CD4-positive, alpha-beta T cell treated with Interleukin-17A for 1 hour (primary cell): ENCODE measurements around the gene ACSL3.
"Not testable (repeated sequence)": the region's sequence is repeated elsewhere in the genome, so short reads cannot be mapped to it uniquely, and the experiment has no call there.

Experiments
- DNase-seq: peaks from one replicate; pipeline ENCODE4 v3.0.0-alpha.2; 2020

ACSL3 gene

GRCh38 chr2:222860740-222861410 lies at the start of gene ACSL3:
TSS of gene ACSL3 (plus strand) at chr2:222861036. CDS start at chr2:222908773, 47,737 bp downstream.
- peak; percentile 90 for DNase-seq

DNA sequence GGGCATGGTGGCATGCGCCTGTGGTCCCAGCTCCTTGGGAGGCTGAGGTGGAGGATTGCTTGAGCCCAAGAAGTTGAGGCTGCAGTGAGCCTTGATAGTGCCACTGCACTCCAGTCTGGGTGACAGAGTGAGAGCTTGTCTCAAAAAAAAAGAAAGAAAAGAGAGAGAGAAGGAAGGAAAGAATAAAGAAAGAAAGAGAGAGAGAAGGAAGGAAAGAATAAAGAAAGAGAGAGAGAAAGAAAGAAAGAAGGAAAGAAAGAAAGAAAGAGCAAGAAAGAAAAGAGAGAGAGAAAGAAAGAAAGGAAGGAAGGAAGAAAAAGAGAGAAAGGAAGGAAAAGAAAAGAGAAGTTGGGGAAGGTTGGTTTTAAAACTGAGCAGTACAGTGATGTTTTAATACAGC lies 49.0 kb upstream of the ACSL3 start:
- DNase-seq, result no peak

- no peak for DNase-seq
Observed at GRCh38 chr2:222813177-222813843, 47.5 kb upstream of the ACSL3 start.

GRCh38 chr2:222819722-222820333 lies 41.0 kb upstream of the ACSL3 start:
- no peak for DNase-seq

DNA sequence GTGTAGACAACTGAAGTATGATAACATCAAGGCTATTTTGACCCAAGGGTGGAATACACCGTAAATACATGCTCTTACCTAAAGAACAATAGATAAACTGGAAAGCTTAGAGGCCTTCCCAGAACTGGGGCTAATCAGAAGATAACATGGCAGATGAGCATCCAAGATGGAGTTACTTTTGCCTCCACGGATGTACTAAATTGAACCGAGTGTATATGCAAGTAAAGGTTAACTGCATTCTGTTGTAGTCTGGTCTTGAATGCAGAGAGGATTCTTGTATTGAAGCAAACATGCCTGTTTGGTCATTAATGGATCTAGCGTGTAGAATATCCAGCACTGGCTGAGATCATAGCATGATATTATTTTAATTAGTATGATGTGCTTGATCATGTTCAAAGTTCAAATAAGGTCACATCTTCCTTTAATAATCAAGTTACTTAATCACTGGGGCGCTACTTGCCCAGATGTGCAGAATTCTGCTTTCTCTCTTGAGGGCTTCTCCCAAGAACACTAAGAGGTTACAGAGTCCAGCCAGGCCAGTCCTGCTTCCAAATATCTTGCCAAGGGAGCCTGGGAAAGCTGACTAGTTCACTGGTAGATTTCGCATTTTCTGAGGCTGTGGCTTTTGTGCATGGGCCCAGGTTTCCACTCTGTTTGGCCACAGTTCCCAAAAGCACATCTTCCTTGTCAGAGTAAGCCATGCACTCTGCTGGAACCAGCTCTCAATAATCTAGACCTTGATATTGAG lies 37.5 kb upstream of the ACSL3 start:
- no peak for DNase-seq

GRCh38 chr2:222825031-222825430 lies 35.8 kb upstream of the ACSL3 start:
- DNase-seq, result no peak

DNA sequence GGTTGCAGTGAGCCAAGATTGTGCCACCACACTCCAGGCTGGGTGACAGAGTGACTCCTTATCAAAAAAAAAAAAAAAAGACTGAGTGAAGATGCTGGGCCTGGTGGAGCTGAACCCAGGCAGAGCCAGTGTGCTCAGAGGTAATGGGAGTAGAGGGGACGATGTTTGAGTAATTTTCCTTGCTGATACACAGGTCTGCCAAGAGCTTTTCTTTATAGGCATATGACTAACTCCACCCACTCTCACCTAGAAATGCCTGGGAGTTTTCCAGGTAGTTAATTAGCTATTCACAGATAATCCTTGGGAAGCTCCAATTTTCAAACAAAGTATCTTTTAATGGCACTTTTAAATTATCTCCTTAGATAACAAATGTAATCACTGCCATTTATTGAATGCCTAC lies 33.4 kb upstream of the ACSL3 start:
- no peak for DNase-seq

DNA sequence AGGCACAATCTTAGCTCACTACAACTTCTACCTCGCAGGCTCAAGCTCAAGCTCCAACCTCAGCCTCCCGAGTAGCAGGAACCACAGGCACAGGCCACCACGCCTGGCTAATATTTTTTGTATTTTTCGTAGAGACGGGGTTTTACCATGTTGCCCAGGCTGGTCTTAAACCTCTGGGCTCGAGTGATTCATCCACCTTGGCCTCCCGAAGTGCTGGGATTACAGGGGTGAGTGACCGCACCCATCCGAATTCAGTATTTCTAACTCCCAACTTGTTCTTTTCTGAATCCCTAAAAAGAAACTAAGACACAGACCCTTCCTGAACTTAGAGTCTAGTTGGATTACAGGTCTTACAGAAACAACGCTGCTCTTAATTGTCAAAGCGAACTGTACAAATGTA lies 32.3 kb upstream of the ACSL3 start:
- DNase-seq, result no peak

DNA sequence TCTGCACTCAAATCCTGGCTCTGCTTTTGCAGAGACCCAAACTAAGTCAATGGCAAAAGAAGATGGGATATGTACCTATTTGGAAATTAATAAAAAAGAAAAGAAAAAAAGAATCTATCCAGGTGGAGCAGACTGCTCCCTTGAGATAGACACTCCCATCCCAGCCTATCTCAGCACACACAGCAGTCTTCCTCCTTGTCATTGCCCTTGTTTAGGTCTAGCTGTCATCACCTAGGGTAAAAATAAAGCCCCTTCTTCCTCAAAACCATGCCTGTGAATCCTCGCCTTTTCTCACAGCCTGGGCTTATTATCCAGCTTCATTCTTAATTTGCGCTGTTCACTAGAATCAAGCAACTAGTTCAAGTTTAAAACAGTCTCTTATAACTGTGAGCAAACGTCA lies 30.7 kb upstream of the ACSL3 start:
- no peak for DNase-seq

- no peak for DNase-seq
Observed at GRCh38 chr2:222833410-222833809, 27.4 kb upstream of the ACSL3 start.

DNA sequence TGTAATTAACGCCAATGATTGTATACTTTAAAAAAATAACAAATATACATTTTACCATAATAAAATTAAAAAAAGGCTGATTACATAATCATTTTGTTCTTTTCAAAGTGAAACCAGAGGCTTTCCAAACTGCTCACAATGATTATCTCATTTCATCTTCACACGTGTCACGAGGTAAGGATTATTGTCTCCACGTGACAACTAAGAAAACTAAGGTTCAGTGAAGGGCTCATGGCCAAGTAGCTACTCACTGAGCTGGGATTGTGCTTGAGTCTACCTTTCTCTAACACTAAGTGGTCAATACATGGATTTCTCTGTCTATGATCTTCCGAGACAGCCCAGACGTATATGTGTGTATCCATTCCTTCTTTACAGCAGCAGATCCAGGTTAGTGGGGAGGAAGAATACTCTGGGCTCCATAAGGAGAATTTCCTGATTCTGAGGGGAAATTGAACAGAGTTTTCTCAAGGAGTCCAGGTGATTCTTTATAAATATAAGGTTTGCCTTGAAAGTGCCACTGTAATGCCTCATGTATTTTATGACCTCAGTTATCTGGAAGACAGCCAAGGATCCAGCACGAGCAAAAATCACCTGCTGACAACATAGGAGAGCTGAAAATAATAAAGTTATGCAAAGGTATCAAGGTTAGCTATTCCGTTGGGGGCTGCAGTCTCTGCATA lies 25.6 kb upstream of the ACSL3 start:
- no peak for DNase-seq

DNA sequence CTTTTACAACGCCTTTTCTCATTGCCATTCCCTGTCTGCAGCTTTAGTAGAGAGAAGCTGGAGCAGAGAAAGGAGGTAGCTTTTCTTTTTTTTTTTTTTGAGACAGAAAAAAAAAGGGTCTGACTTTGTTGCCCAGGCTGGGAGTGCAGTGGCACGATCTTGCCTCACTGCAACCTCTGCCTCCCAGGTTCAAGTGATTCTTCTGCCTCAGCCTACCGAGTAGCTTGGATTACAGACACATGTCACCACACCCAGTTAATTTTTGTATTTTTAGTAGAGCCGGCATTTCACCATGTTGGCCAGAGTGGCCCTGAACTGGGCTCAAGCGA lies 25.0 kb upstream of the ACSL3 start:
- no peak for DNase-seq

GRCh38 chr2:222837643-222838056 lies 23.2 kb upstream of the ACSL3 start:
- no peak for DNase-seq

- DNase-seq, result no peak
Observed at GRCh38 chr2:222840060-222840802, 20.6 kb upstream of the ACSL3 start.

- no peak for DNase-seq
Observed at GRCh38 chr2:222842491-222843174, 18.2 kb upstream of the ACSL3 start.

DNA sequence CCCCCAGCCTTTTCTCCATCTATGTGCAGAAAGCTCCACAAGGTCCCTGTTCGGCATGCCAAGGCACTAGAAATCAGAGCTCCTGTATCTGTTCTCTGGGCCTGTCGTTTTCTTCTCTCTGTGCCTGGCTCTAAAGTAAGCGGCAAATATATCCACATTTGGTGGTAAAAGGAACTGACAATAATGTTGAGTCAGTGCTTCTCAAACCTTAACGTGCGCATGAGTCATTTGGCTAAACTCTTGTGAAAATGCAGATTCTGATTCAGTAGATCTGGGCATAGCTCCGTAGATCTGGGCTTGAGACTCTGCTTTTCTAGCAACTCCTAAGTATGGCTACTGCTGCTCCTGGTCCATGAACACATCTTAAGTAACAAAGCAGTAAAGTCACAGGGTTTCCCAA lies 16.5 kb upstream of the ACSL3 start:
- no peak for DNase-seq

DNA sequence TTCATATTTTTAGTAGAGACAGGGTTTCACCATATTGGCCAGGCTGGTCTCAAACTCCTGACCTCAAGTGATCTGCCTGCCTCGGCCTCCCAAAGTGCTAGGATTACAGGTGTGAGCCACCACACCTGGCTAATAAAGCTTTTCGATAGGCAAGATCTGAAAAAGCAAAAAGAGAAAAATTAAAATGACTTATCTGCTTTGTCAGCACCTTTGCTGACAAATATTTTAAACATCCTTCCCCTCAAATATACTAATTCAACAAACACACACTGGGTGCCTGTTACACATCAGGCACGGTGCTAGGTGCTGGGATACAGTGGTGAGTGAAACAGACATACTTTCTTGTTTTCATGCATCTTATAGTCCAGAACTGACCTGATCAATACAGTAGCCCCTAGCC lies 15.5 kb upstream of the ACSL3 start:
- DNase-seq, result not testable (repeated sequence)

- no peak for DNase-seq
Observed at GRCh38 chr2:222846003-222846402, 14.8 kb upstream of the ACSL3 start.

GRCh38 chr2:222848031-222848430 lies 12.8 kb upstream of the ACSL3 start:
- DNase-seq, result not testable (repeated sequence)

DNA sequence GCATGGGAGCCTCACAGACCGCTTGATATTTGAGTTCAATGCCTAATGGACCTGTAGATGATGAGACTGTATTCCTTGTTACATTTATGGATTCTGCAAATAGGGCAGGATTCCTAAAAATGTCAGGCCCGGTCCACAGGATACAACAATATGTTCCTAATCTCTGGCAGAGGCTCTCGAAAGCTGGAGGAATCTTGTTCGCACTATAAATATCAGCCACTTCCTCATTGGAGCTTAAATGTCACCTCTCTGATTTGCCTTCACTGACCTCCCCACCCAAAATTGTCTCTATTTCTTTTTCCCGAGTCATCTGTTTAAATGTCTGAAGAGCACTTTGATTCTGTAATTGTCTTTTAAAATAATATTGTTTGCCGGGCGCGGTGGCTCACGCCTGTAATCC lies 12.0 kb upstream of the ACSL3 start:
- DNase-seq, result no peak

DNA sequence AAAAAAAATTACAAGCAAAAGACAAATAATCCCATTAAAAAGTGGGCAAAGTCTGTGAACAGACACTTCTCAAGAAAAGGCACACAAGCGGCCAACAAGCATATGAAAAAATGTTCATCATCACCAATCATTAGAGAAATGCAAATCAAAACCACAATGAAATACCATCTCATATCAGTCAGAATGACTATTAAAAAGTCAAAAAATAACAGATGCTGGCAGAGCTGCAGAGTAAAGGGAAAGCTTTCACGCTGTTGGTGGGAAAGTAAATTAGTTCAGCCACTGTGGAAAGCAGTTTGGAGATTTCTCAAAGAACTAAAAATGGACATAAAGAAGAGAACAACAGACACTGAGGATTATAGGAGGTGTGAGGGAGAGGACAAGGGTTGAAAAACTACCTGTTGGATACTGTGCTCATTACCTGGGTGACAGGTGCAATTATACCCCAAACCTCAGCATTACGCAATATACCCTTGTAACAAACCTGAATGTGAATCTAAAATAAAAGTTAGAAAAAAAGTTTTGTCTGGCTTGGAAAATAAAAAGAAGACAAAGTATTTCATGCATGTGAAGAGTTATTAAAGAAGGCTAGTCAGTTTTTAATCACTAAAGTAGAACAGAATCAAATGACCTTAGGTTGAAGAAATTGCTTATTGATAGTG lies 8.7 kb upstream of the ACSL3 start:
- DNase-seq, result no peak
